Measurements from ENCODE around the gene DNAJC5. TPM values are rescaled to one million over a fixed set of nuclear protein-coding genes. Genes with fewer than 3 reads are reported as not detected.

DNAJC5 gene
- total RNA-seq, 2 experiments from 2014 or later, result 27.5 to 27.7 TPM

DNA sequence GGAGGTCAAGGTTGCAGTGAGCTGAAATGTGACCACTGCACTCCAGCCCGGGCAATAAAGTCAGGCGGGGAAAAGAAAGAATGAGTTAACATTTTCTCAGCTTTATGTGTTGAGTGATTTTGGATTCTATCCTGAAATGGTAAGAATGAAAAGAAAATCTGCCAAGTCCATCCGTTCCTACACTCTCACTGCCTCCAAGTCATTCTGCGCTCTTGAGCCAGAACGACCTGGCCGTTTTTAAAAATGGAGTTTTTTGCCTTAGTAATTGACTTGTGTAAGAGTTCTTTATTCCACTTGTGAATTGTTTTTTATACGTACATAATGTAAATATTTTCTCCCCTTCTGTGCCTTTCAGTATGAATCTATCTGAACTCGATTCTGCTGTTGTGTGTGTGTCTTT is 28.7 kb downstream of the DNAJC5 start:
- intact Hi-C loops (cut with micrococcal nuclease; ENCODE audit: unreplicated experiment), result no loop called here
- TF ChIP-seq EZH2phosphoT487 (IDR thresholded peaks at IDR 0.05; ENCODE audit: borderline replicate concordance, low read depth, low read length), result no peak
- TF ChIP-seq, protein P1, sequence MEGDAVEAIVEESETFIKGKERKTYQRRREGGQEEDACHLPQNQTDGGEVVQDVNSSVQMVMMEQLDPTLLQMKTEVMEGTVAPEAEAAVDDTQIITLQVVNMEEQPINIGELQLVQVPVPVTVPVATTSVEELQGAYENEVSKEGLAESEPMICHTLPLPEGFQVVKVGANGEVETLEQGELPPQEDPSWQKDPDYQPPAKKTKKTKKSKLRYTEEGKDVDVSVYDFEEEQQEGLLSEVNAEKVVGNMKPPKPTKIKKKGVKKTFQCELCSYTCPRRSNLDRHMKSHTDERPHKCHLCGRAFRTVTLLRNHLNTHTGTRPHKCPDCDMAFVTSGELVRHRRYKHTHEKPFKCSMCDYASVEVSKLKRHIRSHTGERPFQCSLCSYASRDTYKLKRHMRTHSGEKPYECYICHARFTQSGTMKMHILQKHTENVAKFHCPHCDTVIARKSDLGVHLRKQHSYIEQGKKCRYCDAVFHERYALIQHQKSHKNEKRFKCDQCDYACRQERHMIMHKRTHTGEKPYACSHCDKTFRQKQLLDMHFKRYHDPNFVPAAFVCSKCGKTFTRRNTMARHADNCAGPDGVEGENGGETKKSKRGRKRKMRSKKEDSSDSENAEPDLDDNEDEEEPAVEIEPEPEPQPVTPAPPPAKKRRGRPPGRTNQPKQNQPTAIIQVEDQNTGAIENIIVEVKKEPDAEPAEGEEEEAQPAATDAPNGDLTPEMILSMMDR (conservative IDR thresholded peaks at IDR 0.05; ENCODE audit: low read length), result no peak
- H3K79me2 ChIP-seq (ENCODE audit: insufficient read depth, low read depth, low read length), result no peaks in the 10 kb centered on the region; the same call in 1 of the 2 replicates

DNA sequence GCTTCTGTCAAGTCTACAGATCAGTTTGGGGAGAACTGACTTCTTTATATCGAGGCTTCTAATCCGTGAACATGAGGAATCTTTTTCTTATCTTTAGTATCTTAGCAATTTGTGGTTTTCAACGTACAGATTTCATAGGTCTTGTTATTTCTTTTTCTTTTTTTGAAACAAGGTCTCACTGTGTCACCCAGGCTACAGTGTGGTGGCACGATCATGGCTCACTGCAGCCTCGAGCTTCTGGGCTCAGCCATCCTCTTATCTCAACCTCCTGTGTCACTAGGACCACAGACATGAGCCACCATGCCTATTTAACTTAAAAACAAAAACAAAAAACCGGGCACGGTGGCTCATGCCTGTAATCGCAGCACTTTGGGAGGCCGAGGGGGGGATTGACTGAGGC is 29.3 kb downstream of the DNAJC5 start:
- no peak overlapping the region for H2AFZ ChIP-seq (ENCODE audit: low read length)
- DNase-seq (ENCODE audit: low spot score), result no peak
- H3K4me1 ChIP-seq (ENCODE audit: insufficient read depth, low read length, poor library complexity, severe bottlenecking), result no peaks in the 10 kb centered on the region
- intact Hi-C loops (cut with micrococcal nuclease; ENCODE audit: unreplicated experiment), result no loop called here
- H3K4me3 ChIP-seq (ENCODE audit: low read depth, low read length, poor library complexity, severe bottlenecking), result no peak overlapping the region
- no peaks in the 10 kb centered on the region; the same call in 1 of the 2 replicates for H4K20me1 ChIP-seq (ENCODE audit: insufficient read depth, low read length)
- H3K9me3 ChIP-seq (ENCODE audit: low read length), result no peaks in the 10 kb centered on the region
- CTCF ChIA-PET (ENCODE audit: unreplicated experiment), result no interaction called here
- POLR2A ChIA-PET, result no interaction called here
- no peaks in the 10 kb centered on the region for H3K9me2 ChIP-seq (ENCODE audit: insufficient read depth, low read length)
- no TSS peak for BruUV-seq (replicated peaks)
- no peaks in the 10 kb centered on the region for H3K79me2 ChIP-seq (ENCODE audit: insufficient read depth, low read depth, low read length)
- H3K36me3 ChIP-seq (ENCODE audit: insufficient read depth, low read length), result peaks cover 25% of the 10 kb centered on the region
- no peak overlapping the region for H3K27ac ChIP-seq (ENCODE audit: low read depth, low read length, poor library complexity, severe bottlenecking)
- no peak overlapping the region for H3K4me2 ChIP-seq (ENCODE audit: low read length)
- TF ChIP-seq, protein P1 (conservative IDR thresholded peaks at IDR 0.05; ENCODE audit: low read length), result no peak
- no peak for TF ChIP-seq EZH2phosphoT487 (IDR thresholded peaks at IDR 0.05; ENCODE audit: borderline replicate concordance, low read depth, low read length)

More for the DNA sequence above, 28.7 kb downstream of the DNAJC5 start:
- CTCF ChIA-PET (ENCODE audit: unreplicated experiment), result no interaction called here
- POLR2A ChIA-PET, result interaction anchor here (0.6 kb wide), 1 partner anchor 57 kb away, joined by 4 read pairs; no protein-coding TSS in a partner anchor
- H3K9me3 ChIP-seq (ENCODE audit: low read length), result no peaks in the 10 kb centered on the region
- no peaks in the 10 kb centered on the region; the same call in 1 of the 2 replicates for H4K20me1 ChIP-seq (ENCODE audit: insufficient read depth, low read length)
- H3K9me2 ChIP-seq (ENCODE audit: insufficient read depth, low read length), result no peaks in the 10 kb centered on the region
- no peak for DNase-seq (ENCODE audit: low spot score)
- no peaks in the 10 kb centered on the region for H3K4me1 ChIP-seq (ENCODE audit: insufficient read depth, low read length, poor library complexity, severe bottlenecking)
- H3K4me2 ChIP-seq (ENCODE audit: low read length), result no peak overlapping the region
- H3K4me3 ChIP-seq (ENCODE audit: low read depth, low read length, poor library complexity, severe bottlenecking), result no peak overlapping the region
- H3K27ac ChIP-seq (ENCODE audit: low read depth, low read length, poor library complexity, severe bottlenecking), result no peak overlapping the region
- H3K36me3 ChIP-seq (ENCODE audit: insufficient read depth, low read length), result peaks cover 25% of the 10 kb centered on the region
- no TSS peak for BruUV-seq (replicated peaks)
- no peak overlapping the region for H2AFZ ChIP-seq (ENCODE audit: low read length)

DNA sequence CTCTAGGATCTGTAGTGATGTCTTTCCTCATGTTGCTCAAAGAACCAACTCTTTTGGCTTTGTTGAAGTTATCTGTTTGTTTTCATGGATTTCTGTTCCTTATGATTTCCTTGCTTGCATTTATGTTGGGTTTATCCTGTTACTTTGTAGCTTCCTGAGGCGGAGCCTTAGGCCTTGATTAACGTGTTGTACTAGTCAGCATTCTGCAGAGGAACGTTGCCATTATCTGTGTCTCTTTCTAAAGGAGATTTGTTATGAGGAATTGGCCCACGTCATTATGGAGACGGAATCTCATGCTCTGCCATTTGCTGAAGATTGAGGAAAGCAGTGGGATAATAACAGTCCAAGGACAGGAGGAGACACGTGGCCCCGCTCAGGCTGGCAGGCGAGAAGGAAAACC is 31.4 kb downstream of the DNAJC5 start:
- Histone ChIP-seq H3K4me2 (ENCODE audit: low read length) (no peak overlapping the region), H2AFZ (ENCODE audit: low read length) (no peak overlapping the region), H3K36me3 (ENCODE audit: insufficient read depth, low read length) (peaks cover 43% of the 10 kb centered on the region), H3K9me3 (ENCODE audit: low read length) (no peaks in the 10 kb centered on the region), H3K4me1 (ENCODE audit: insufficient read depth, low read length, poor library complexity, severe bottlenecking) (no peaks in the 10 kb centered on the region), H3K9me2 (ENCODE audit: insufficient read depth, low read length) (no peaks in the 10 kb centered on the region), H3K4me3 (ENCODE audit: low read depth, low read length, poor library complexity, severe bottlenecking) (no peak overlapping the region), H4K20me1 (ENCODE audit: insufficient read depth, low read length) (no peaks in the 10 kb centered on the region; the same call in 1 of the 2 replicates), H3K27ac (ENCODE audit: low read depth, low read length, poor library complexity, severe bottlenecking) (no peak overlapping the region), H3K79me2 (ENCODE audit: insufficient read depth, low read depth, low read length) (no peaks in the 10 kb centered on the region)
- ChIA-PET POLR2A (interaction anchor here (1.1 kb wide), 1 partner anchor 8 kb away, joined by 3 read pairs; no protein-coding TSS in a partner anchor), CTCF (ENCODE audit: unreplicated experiment) (no interaction called here)
- BruUV-seq (replicated peaks), result no TSS peak
- no peak for DNase-seq (ENCODE audit: low spot score)
- TF ChIP-seq, protein P1 (conservative IDR thresholded peaks at IDR 0.05; ENCODE audit: low read length), result no peak
- TF ChIP-seq EZH2phosphoT487 (IDR thresholded peaks at IDR 0.05; ENCODE audit: borderline replicate concordance, low read depth, low read length), result no peak
- intact Hi-C loops (cut with micrococcal nuclease; ENCODE audit: unreplicated experiment), result no loop called here

Data from OCI-LY7 (cell line).